GM12864 (cell line): Measurements from ENCODE around the gene CLRN1.

Source experiments
- DNase-seq: peaks from one replicate; pipeline ENCODE4 v3.0.0-alpha.2; 2011; ENCODE audit warnings: low read depth
- H3K4me3 ChIP-seq: 2 replicates; pipeline ENCODE4 v1.5.1; 2011; ENCODE audit warnings: mild to moderate bottlenecking, low read depth, low read length, control low read depth
- CTCF ChIP-seq: IDR thresholded peaks from 2 replicates; pipeline ENCODE4 v1.5.1; 2011; ENCODE audit warnings: low read depth, mild to moderate bottlenecking, moderate library complexity, low read length, control low read depth, inconsistent platforms; ENCODE audit errors: missing control alignments

The CLRN1 gene

GRCh38 chr3:150898046-150898754 lies 74.3 kb downstream of the CLRN1 start:
- no peak overlapping the region for H3K4me3 ChIP-seq
- no peak for DNase-seq
- no peak for TF ChIP-seq CTCF

GRCh38 chr3:150897592-150897991 lies 74.9 kb downstream of the CLRN1 start:
- no peak for TF ChIP-seq CTCF

GRCh38 chr3:150890831-150891230 lies 81.7 kb downstream of the CLRN1 start:
- H3K4me3 ChIP-seq: no peak overlapping the region
- TF ChIP-seq CTCF: no peak
- DNase-seq: no peak

More at GRCh38 chr3:150897592-150897991, 74.9 kb downstream of the CLRN1 start:
- DNase-seq: no peak
- H3K4me3 ChIP-seq: no peak overlapping the region

- TF ChIP-seq CTCF: no peak
- H3K4me3 ChIP-seq: no peak overlapping the region
- DNase-seq: no peak
Observed at GRCh38 chr3:150890295-150890694, 82.2 kb downstream of the CLRN1 start.

GRCh38 chr3:150889106-150889505 lies 83.4 kb downstream of the CLRN1 start:
- no peak for DNase-seq
- TF ChIP-seq CTCF: no peak

GRCh38 chr3:150887031-150887430 lies 85.5 kb downstream of the CLRN1 start:
- H3K4me3 ChIP-seq: no peak overlapping the region
- no peak for TF ChIP-seq CTCF
- no peak for DNase-seq

More at GRCh38 chr3:150889106-150889505, 83.4 kb downstream of the CLRN1 start:
- no peak overlapping the region for H3K4me3 ChIP-seq

- H3K4me3 ChIP-seq: no peak overlapping the region
- TF ChIP-seq CTCF: no peak
- DNase-seq: no peak
Observed at GRCh38 chr3:150885535-150885934, 87.0 kb downstream of the CLRN1 start.
